GM12878 (cell line): ENCODE data around the gene KLF15. TPM values are rescaled to one million over a fixed set of nuclear protein-coding genes. Genes with fewer than 3 reads are reported as not detected.

Source experiments
- ATAC-seq: fragments of 200-7000 bp; cut with Tn5 transposase; 3 replicates; pipeline ENCODE4 v1.9.1; 2020; ENCODE audit warnings: mild to moderate bottlenecking, moderate library complexity
- BruUV-seq: library from RNA; stranded (reverse); fragments of 400-500 nt; replicated peaks from 2 replicates; lab custom pipeline; 2021; lab: Mats Ljungman, UMichigan
- CTCF ChIA-PET: fragments of 300-600 bp; sonication (Branson Sonifier 250); formaldehyde crosslinking; extraction: SDS; loops from one replicate; lab custom pipeline; 2021; ENCODE audit warnings: inconsistent platforms; lab: Yijun Ruan, JAX
- POLR2A ChIA-PET: fragments of 350-600 bp; formaldehyde crosslinking; extraction: SDS; loops from one replicate; lab custom pipeline; 2021; ENCODE audit warnings: inconsistent platforms; lab: Charles Lee
- RAD21 ChIA-PET: fragments of 300-600 bp; sonication (Branson Sonifier 250); formaldehyde crosslinking; loops from one replicate; lab custom pipeline; 2023; ENCODE audit warnings: antibody characterized with exemption; ENCODE audit not compliant: unreplicated experiment; lab: Charles Lee
- SMC1A ChIA-PET: fragments of 300-600 bp; sonication (Branson Sonifier 250); formaldehyde crosslinking; loops from one replicate; lab custom pipeline; 2023; ENCODE audit not compliant: unreplicated experiment, uncharacterized antibody; lab: Charles Lee
- DNase-seq: peaks from one replicate; pipeline ENCODE4 v3.0.0-alpha.2; 2011; ENCODE audit warnings: low read depth, low spot score
- FAIRE-seq: peaks from 3 replicates; lab custom pipeline; 2011; peaks lifted over from hg19 to GRCh38; lab: Jason Lieb, UNC
- H2AFZ ChIP-seq: 2 replicates; pipeline ENCODE4 v1.6.0; 2011; ENCODE audit warnings: low read depth, low read length, control low read depth; ENCODE audit not compliant: control insufficient read depth
- H3K27ac ChIP-seq: 2 replicates; pipeline ENCODE4 v1.5.1; 2011; ENCODE audit warnings: control low read depth; ENCODE audit not compliant: control insufficient read depth, insufficient read depth
- H3K27me3 ChIP-seq, 2 experiments: replicated peaks in 1 of 2; 2 replicates each; pipeline versions ENCODE4 v1.6.0 to v1.6.1; 2011; ENCODE audit warnings: low read length in 1 of 2; ENCODE audit not compliant: control insufficient read depth in 2 of 2, insufficient read depth in 2 of 2
- H3K36me3 ChIP-seq, 2 experiments: 2 replicates each; pipeline ENCODE4 v1.5.1; 2011; ENCODE audit warnings: low read length in 1 of 2; ENCODE audit not compliant: control insufficient read depth in 2 of 2, insufficient read depth in 2 of 2
- H3K4me1 ChIP-seq: 2 replicates; pipeline ENCODE4 v1.6.1; 2011; ENCODE audit warnings: mild to moderate bottlenecking, low read length, moderate library complexity, mixed read lengths; ENCODE audit not compliant: control insufficient read depth, insufficient read depth
- H3K4me2 ChIP-seq: 2 replicates; pipeline ENCODE4 v1.6.0; 2011; ENCODE audit warnings: control low read depth; ENCODE audit not compliant: control insufficient read depth, insufficient read depth
- H3K4me3 ChIP-seq: fragments of 200-600 bp; sonication (generic); 2 replicates; pipeline ENCODE4 v1.5.1; 2016
- H3K79me2 ChIP-seq: 2 replicates; pipeline ENCODE4 v1.6.0; 2011; ENCODE audit warnings: low read length; ENCODE audit not compliant: control insufficient read depth, insufficient read depth
- H3K9ac ChIP-seq: 2 replicates; pipeline ENCODE4 v1.8.0; 2011; ENCODE audit warnings: low read length, control low read depth, mixed read lengths; ENCODE audit not compliant: control insufficient read depth, insufficient read depth
- H3K9me3 ChIP-seq: replicated peaks from 3 replicates; pipeline ENCODE4 v1.5.1; 2011; ENCODE audit warnings: mild to moderate bottlenecking, low read length; ENCODE audit not compliant: control insufficient read depth, insufficient read depth
- H4K20me1 ChIP-seq: 2 replicates; pipeline ENCODE4 v1.6.0; 2011; ENCODE audit not compliant: control insufficient read depth, insufficient read depth
- CHD2 ChIP-seq: IDR thresholded peaks from 2 replicates; pipeline ENCODE4 v1.6.1; 2011; ENCODE audit warnings: low read depth, low read length, improper control_type of control experiment, borderline replicate concordance
- EP300 ChIP-seq, 2 experiments: fragments of 150-350 bp in 1 of 2; IDR thresholded peaks; 2 replicates each; pipeline ENCODE4 v1.6.1; 2011 to 2012; ENCODE audit warnings: low read depth in 2 of 2, low read length in 2 of 2, borderline replicate concordance in 1 of 2, improper control_type of control experiment in 1 of 2, inconsistent platforms in 1 of 2; ENCODE audit not compliant: control insufficient read depth in 1 of 2
- JUNB ChIP-seq: IDR thresholded peaks from 2 replicates; pipeline ENCODE4 v1.6.1; 2016; ENCODE audit warnings: antibody characterized with exemption, mild to moderate bottlenecking
- MTA2 ChIP-seq: fragments of 450-650 bp; IDR thresholded peaks from 2 replicates; pipeline ENCODE4 v1.6.1; 2016; ENCODE audit warnings: low read depth, mild to moderate bottlenecking, moderate library complexity
- MYC ChIP-seq: IDR thresholded peaks from 2 replicates; pipeline ENCODE4 v1.6.1; 2011; ENCODE audit warnings: mild to moderate bottlenecking, low read length, moderate library complexity, inconsistent platforms; ENCODE audit not compliant: insufficient read depth, insufficient replicate concordance, insufficient read length, severe bottlenecking
- NR2C2 ChIP-seq: IDR thresholded peaks from 2 replicates; pipeline ENCODE4 v1.6.1; 2011; ENCODE audit warnings: borderline replicate concordance, low read depth; ENCODE audit not compliant: control insufficient read depth, insufficient read length
- PAX8 ChIP-seq: fragments of 450-650 bp; IDR thresholded peaks from 2 replicates; pipeline ENCODE4 v1.6.1; 2017; ENCODE audit warnings: mild to moderate bottlenecking, moderate library complexity
- REST ChIP-seq: IDR thresholded peaks from 2 replicates; pipeline ENCODE4 v1.6.1; 2012; ENCODE audit warnings: mild to moderate bottlenecking, low read depth, low read length
- SMAD5 ChIP-seq: IDR thresholded peaks from 2 replicates; pipeline ENCODE4 v1.6.1; 2016; ENCODE audit warnings: antibody characterized with exemption, low read depth
- ZBTB4 ChIP-seq: fragments of 450-650 bp; formaldehyde crosslinking; IDR thresholded peaks from 2 replicates; pipeline ENCODE4 v1.4.0; 2022; ENCODE audit warnings: mild to moderate bottlenecking, moderate library complexity
- WGBS: methylation state at CpG from one replicate; pipeline ENCODE4 v1.1.6; 2016; ENCODE audit warnings: low lambda C conversion rate; ENCODE audit not compliant: insufficient replicate concordance, insufficient coverage; ENCODE audit errors: missing lambda C conversion rate; 5-methylcytosine and 5-hydroxymethylcytosine counted together
- in situ Hi-C: fragments of 300-500 bp; cut with MboI; formaldehyde crosslinking; loops from 9 replicates; pipeline ENCODE4 v1.14.3; 2018; ENCODE audit warnings: mixed read lengths
- intact Hi-C: fragments of 100-400 bp; cut with micrococcal nuclease; formaldehyde crosslinking; loops from one replicate; pipeline ENCODE4 v1.14.2; 2022; ENCODE audit not compliant: unreplicated experiment
- polyA plus RNA-seq, 11 experiments: library from polyadenylated mRNA; depleted of rRNA in 4 of 11; unstranded in 6 of 11; stranded (reverse) in 5 of 11; fragments of >200 nt; fragmentation: Nextera tagmentation in 4 of 11; fragmentation: Illumina TruSeq in 1 of 11; extraction: Ambion mirVana in 4 of 11; extraction: Trizol in 1 of 11; gene quantifications; 1 replicate in 1 of 11; 2 replicates in 10 of 11; pipeline versions ENCODE4 v1.2.1 to v1.2.3, GENCODE V29; 2011 to 2016; ENCODE audit warnings: inconsistent platforms in 2 of 11, missing spikeins in 2 of 11, low read depth in 1 of 11
- total RNA-seq, 4 experiments: library from RNA; depleted of rRNA in 3 of 4; stranded (reverse); fragments of >200 nt in 3 of 4; fragmentation: Illumina TruSeq in 1 of 4; extraction: Trizol in 1 of 4; gene quantifications; 2 replicates each; pipeline versions ENCODE4 v1.2.1 to v1.2.3, GENCODE V29; 2013 to 2021

Gene KLF15
- total and polyA plus RNA-seq, 10 of the 15 experiments (the other 5 are each of a cell fraction or from before 2014, with no cell fraction given), result 0.15 TPM; not detected in 9

GRCh38 chr3:126304704-126305103, 52.5 kb downstream of the KLF15 start:
- Histone ChIP-seq H3K4me3 (no peak overlapping the region), H3K4me1 (no peaks in the 10 kb centered on the region), H3K27me3 (no peaks in the 10 kb centered on the region), H3K27ac (no peak overlapping the region), H3K36me3 (no peaks in the 10 kb centered on the region), H3K9me3 (no peaks in the 10 kb centered on the region), H3K9ac (no peak overlapping the region), H2AFZ (no peak overlapping the region), H4K20me1 (no peaks in the 10 kb centered on the region), H3K4me2 (no peak overlapping the region), H3K79me2 (no peaks in the 10 kb centered on the region)
- ChIA-PET POLR2A (no interaction called here), CTCF (no interaction called here), RAD21 (no interaction called here), SMC1A (no interaction called here)
- FAIRE-seq (no peak), ATAC-seq (no peak), DNase-seq (no peak)
- WGBS, result 61% methylated on average over 3 of the region's 3 CpGs
- intact Hi-C loops, result no loop called here
- TF ChIP-seq SMAD5 (no peak), ZBTB4 (CRISPR knock-in tag) (no peak), MTA2 (no peak), MYC (no peak), REST (no peak), NR2C2 (no peak), EP300 (IDR thresholded peaks at IDR 0.05; ENCODE audit: borderline replicate concordance in 1 of 2, control insufficient read depth in 1 of 2, low read depth in 2 of 2, low read length in 2 of 2) (no peak), PAX8 (no peak), CHD2 (no peak), JUNB (no peak)
- in situ Hi-C loops, result no loop called here
- BruUV-seq, result no TSS peak
